ENCODE data around the gene RBM44.

- no peak for TF ChIP-seq EP300 (IDR thresholded peaks at IDR 0.05)
- TF ChIP-seq, protein P1, sequence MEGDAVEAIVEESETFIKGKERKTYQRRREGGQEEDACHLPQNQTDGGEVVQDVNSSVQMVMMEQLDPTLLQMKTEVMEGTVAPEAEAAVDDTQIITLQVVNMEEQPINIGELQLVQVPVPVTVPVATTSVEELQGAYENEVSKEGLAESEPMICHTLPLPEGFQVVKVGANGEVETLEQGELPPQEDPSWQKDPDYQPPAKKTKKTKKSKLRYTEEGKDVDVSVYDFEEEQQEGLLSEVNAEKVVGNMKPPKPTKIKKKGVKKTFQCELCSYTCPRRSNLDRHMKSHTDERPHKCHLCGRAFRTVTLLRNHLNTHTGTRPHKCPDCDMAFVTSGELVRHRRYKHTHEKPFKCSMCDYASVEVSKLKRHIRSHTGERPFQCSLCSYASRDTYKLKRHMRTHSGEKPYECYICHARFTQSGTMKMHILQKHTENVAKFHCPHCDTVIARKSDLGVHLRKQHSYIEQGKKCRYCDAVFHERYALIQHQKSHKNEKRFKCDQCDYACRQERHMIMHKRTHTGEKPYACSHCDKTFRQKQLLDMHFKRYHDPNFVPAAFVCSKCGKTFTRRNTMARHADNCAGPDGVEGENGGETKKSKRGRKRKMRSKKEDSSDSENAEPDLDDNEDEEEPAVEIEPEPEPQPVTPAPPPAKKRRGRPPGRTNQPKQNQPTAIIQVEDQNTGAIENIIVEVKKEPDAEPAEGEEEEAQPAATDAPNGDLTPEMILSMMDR (IDR thresholded peaks at IDR 0.05): no peak
- no peak for TF ChIP-seq POLR2A (IDR thresholded peaks at IDR 0.05)
- TF ChIP-seq POLR2AphosphoS5 (IDR thresholded peaks at IDR 0.05): no peak
Observed at GRCh38 chr2:237749961-237750360, 48.6 kb upstream of the RBM44 start.
